HCT116 (cell line): ENCODE results near the gene CFAP47.
"Not testable (repeated sequence)": the region's sequence is repeated elsewhere in the genome, so short reads cannot be mapped to it uniquely, and the experiment has no call there.

Source experiments
- CEBPB ChIP-seq: IDR thresholded peaks from 2 replicates; pipeline ENCODE4 v1.6.1; 2012; ENCODE audit warnings: low read depth
- CTCF ChIP-seq, 3 experiments: fragments of 200-600 bp in 1 of 3; sonication (generic) in 1 of 3; IDR thresholded peaks in 2 of 3; conservative IDR thresholded peaks in 1 of 3; 2 replicates each; pipeline ENCODE4 v1.5.1; 2012 to 2017; ENCODE audit warnings: low read depth in 2 of 3, low read length in 2 of 3, antibody characterized with exemption in 1 of 3, borderline replicate concordance in 1 of 3, control low read depth in 1 of 3, mild to moderate bottlenecking in 1 of 3, mixed read lengths in 1 of 3, mixed run types in 1 of 3, moderate library complexity in 1 of 3; ENCODE audit not compliant: insufficient read depth in 1 of 3
- POLR2A ChIP-seq: IDR thresholded peaks from 2 replicates; pipeline ENCODE4 v1.7.0; 2011; ENCODE audit warnings: borderline replicate concordance; ENCODE audit not compliant: insufficient read depth, insufficient read length; ENCODE audit errors: extremely low read depth
- SIN3A ChIP-seq: IDR thresholded peaks from 2 replicates; pipeline ENCODE4 v1.6.1; 2012; ENCODE audit warnings: low read depth

- not testable (repeated sequence) for TF ChIP-seq CTCF (IDR thresholded peaks at IDR 0.05 in 2 of 3, conservative IDR thresholded peaks at IDR 0.05 in 1 of 3; ENCODE audit: borderline replicate concordance in 1 of 3, insufficient read depth in 1 of 3, low read depth in 2 of 3, low read length in 2 of 3); SIN3A; POLR2A; CEBPB
Measured at GRCh38 chrX:36075009-36075408, 155.5 kb downstream of the CFAP47 start.
